Activated naive CD4-positive, alpha-beta T cell treated with anti-CD3 and anti-CD28 coated beads for 36 hours (primary cell): ENCODE measurements around the gene SDC1. TPM values are rescaled to one million over a fixed set of nuclear protein-coding genes. Genes with fewer than 3 reads are reported as not detected.

Experiments
- CTCF ChIA-PET: fragments of 350-600 bp; sonication (Branson Sonifier 250); formaldehyde crosslinking; loops from one replicate; lab custom pipeline; 2021; ENCODE audit warnings: antibody characterized with exemption; lab: Charles Lee
- DNase-seq: peaks from one replicate; pipeline ENCODE4 v3.0.0-alpha.2; 2020
- H3K27ac Mint-ChIP-seq: one replicate; pipeline ENCODE4 v1.8.0; 2021; ENCODE audit warnings: mild to moderate bottlenecking, mixed read lengths
- H3K27me3 Mint-ChIP-seq: one replicate; pipeline ENCODE4 v1.8.0; 2021; ENCODE audit warnings: low read depth, mixed read lengths
- H3K36me3 Mint-ChIP-seq: one replicate; pipeline ENCODE4 v1.8.0; 2021; ENCODE audit warnings: low read depth, mixed read lengths
- H3K4me1 Mint-ChIP-seq: one replicate; pipeline ENCODE4 v1.8.0; 2021; ENCODE audit warnings: low read depth, mixed read lengths
- H3K4me3 Mint-ChIP-seq: one replicate; pipeline ENCODE4 v1.8.0; 2021; ENCODE audit warnings: mild to moderate bottlenecking, moderate library complexity, mixed read lengths
- H3K9me3 Mint-ChIP-seq: one replicate; pipeline ENCODE4 v1.8.0; 2021; ENCODE audit warnings: mixed read lengths
- intact Hi-C: fragments of 100-400 bp; cut with micrococcal nuclease; formaldehyde crosslinking; loops from one replicate; pipeline ENCODE4 v1.15.1; 2023
- total RNA-seq, 2 experiments: library from RNA; stranded (reverse); gene quantifications; one replicate each; pipeline ENCODE4 v1.2.3, GENCODE V29; 2021

The SDC1 gene
- total RNA-seq, 2 experiments from 2014 or later, result 0.67 TPM

GRCh38 chr2:20182241-20182931 lies 42.5 kb downstream of the SDC1 start:
- intact Hi-C loops, result no loop called here
- CTCF ChIA-PET, result interaction anchor here (0.6 kb wide), 1 partner anchor 583 kb away, joined by 3 read pairs; no protein-coding TSS in a partner anchor
- no peak for DNase-seq
- no peaks in the 10 kb centered on the region for H3K4me1 Mint-ChIP-seq
- H3K27ac Mint-ChIP-seq, result no peak overlapping the region
- no peak overlapping the region for H3K4me3 Mint-ChIP-seq
- no peaks in the 10 kb centered on the region for H3K9me3 Mint-ChIP-seq
- no peaks in the 10 kb centered on the region for H3K36me3 Mint-ChIP-seq
- no peaks in the 10 kb centered on the region for H3K27me3 Mint-ChIP-seq

DNA sequence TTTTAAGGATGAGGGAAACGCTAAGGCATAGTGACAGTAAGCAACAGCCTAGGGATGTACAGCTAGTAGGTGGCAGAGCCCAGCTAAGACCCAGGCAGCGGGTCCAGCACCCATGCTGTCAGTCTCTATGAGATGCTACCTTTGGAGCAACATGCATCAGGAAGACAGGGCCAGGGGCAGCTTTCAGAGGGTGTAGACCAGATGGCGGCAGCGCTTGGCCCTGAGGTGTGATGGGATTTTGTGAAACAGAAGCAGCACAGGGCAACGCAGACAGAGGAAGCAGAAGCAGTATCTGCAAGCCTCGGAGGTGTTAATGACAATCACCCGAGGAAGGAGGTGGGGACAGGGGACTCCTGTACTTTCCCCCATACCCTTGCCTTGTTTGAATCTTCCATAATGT lies 43.2 kb downstream of the SDC1 start:
- DNase-seq, result no peak
- Mint-ChIP-seq H3K27me3 (no peaks in the 10 kb centered on the region), H3K9me3 (no peaks in the 10 kb centered on the region), H3K4me3 (no peak overlapping the region), H3K36me3 (no peaks in the 10 kb centered on the region), H3K27ac (no peak overlapping the region), H3K4me1 (no peaks in the 10 kb centered on the region)
- intact Hi-C loops, result no loop called here
- CTCF ChIA-PET, result no interaction called here

DNA sequence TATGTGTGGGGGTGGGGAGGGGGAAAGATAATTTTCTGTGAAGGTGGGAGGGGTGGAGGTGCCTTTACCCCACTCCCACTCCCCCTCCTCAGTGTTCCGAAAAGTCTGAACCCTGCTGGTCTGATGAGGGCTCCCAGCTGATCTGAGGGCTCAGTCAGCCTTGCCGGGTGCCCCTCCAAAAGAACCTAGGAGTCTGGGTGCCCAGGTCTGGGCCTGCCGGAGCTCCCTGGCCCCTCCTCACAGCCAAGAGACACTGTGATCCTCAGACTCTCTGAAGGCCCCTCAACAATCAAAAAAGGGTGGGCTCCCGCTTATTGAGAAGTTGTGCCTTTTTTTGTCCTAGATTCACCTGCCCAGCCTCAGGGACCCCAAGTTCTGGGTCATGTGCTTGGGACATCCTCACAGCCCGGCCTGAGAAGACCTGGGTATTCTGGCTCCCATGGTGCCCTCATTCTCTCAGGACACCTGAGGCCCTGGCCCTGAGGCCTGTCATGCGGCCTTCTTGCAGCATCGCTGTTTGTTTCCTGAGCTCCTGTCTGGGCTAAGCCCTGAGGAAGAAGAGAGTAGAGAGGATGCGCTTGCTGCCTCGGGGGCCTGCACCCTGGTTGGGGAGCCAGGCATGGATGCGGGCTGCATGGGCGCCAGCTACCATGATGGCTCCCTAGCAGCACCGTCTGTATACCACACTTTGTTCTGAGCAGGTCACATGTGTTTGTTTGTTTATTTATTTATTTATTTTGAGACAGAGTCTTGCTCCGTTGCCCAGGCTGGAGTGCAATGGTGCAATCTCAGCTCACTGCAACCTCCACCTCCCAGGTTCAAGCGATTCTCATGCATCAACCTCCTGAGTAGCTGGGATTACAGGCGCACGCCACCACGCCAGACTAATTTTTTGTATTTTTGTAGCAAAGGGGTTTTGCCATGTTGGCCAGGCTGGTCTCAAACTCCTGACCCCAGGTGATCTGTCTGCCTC lies 44.0 kb downstream of the SDC1 start:
- H3K9me3 Mint-ChIP-seq, result no peaks in the 10 kb centered on the region
- DNase-seq, result no peak
- CTCF ChIA-PET, result interaction anchor here (0.6 to 1.8 kb wide), 2 partner anchors 166 to 1877 kb away, joined by 3 to 7 read pairs; no protein-coding TSS in a partner anchor

DNA sequence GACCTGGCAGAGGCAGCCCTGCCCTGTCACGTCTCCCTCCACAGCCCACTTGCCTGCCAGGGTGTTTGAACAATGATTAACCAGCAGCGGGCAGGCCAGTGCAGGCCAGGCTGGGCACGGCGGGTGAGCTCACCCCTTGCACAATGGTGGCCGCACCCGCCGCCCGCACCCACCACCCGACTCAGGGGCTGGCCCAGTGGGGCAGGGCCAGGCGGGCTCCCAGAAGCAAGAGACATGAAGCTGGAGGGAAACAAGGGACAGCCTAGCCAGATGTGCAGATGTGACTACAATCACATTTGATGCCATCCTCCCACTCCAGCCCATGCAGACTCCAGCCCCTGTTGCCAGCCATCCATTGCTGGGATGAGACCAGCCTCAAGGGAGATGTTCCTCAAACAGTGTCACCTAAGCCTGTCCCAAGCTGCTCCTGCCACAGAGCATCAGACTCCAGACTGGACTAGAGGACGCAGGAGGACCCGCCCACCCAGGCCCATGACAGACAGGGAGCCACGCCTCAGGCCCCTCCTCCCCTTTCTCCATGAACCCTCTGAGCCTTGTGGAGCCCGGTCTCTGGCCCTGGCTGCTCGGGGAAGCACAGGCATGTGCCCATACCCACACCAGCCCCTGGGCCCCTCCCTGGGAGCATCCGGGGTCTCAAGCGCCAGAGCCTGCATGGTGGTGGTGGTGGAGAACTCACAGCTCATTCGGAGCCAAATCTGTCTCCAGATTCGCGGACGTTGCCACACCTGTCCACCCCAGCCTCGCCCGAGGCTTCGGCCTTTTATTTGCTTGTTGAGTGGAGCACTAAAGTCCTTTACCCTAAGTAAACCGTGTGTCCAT lies 45.0 kb downstream of the SDC1 start:
- Mint-ChIP-seq H3K27me3 (no peaks in the 10 kb centered on the region), H3K4me1 (no peaks in the 10 kb centered on the region), H3K27ac (no peak overlapping the region), H3K4me3 (no peak overlapping the region), H3K36me3 (no peaks in the 10 kb centered on the region), H3K9me3 (no peaks in the 10 kb centered on the region)
- DNase-seq, result no peak
- intact Hi-C loops, result no loop called here
- CTCF ChIA-PET, result interaction anchor here (0.6 to 1.8 kb wide), 2 partner anchors 165 to 1876 kb away, joined by 3 to 7 read pairs; no protein-coding TSS in a partner anchor

More for the DNA sequence above, 44.0 kb downstream of the SDC1 start:
- H3K27me3 Mint-ChIP-seq, result no peaks in the 10 kb centered on the region
- H3K36me3 Mint-ChIP-seq, result no peaks in the 10 kb centered on the region
- no peak overlapping the region for H3K4me3 Mint-ChIP-seq
- H3K4me1 Mint-ChIP-seq, result no peaks in the 10 kb centered on the region
- intact Hi-C loops, result no loop called here
- no peak overlapping the region for H3K27ac Mint-ChIP-seq

DNA sequence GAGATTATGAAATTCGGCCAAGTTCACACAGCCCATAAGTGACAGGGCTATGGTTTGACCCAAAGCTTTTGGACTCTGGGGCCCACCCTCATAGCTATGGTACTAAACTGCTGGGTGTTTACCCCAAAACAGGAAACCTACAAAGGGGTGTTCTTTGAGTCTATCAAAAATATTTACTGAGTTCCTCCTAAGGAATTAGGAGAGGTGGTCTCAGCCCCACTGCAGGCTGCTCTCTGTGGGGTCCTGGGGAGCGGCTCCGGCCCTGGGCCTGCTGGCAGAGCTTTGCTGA lies 45.5 kb downstream of the SDC1 start:
- no peaks in the 10 kb centered on the region for H3K9me3 Mint-ChIP-seq
- DNase-seq, result no peak
- H3K4me1 Mint-ChIP-seq, result no peaks in the 10 kb centered on the region
- intact Hi-C loops, result no loop called here
- no peak overlapping the region for H3K27ac Mint-ChIP-seq
- CTCF ChIA-PET, result no interaction called here
- H3K4me3 Mint-ChIP-seq, result no peak overlapping the region
- no peaks in the 10 kb centered on the region for H3K36me3 Mint-ChIP-seq
- no peaks in the 10 kb centered on the region for H3K27me3 Mint-ChIP-seq

DNA sequence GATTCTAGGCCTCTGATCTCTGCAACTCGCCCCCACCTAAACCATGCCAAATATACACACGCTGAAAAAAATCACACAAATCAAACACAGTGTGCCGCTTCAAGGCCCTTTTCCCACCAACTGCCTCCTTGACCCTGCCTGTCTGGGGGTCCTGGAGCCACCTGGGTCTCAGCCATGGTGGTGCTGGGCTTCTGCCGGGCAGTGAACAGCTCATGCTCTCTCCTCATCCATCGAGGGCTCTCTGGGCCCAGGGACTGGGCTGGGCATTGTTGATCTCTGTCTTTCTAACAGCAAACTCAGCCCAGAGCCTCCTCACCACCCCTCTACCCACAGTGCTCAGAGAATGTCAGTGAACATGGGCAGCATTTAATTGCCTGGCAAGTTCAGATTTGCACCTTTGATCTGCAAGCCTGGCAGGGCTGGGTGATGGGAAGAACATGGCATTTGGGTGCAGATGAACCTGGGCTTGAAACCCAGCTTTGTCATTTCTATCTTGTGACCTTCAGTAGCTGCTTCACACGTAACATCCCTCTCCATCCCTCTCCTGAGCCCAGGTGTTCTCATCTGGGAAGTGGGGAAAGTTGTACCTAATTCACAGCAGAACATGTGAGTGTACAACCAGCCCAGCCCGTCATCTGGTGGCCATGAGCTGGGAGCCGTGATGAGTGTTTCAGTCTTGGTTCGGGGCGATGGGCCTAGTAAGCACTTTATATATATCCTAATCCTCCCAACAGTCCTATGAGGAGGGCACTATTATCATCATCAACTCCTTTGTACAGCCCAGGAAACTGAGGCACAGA lies 46.1 kb downstream of the SDC1 start:
- Mint-ChIP-seq H3K36me3 (no peaks in the 10 kb centered on the region), H3K27ac (no peak overlapping the region), H3K4me3 (no peak overlapping the region), H3K27me3 (no peaks in the 10 kb centered on the region), H3K9me3 (no peaks in the 10 kb centered on the region), H3K4me1 (no peaks in the 10 kb centered on the region)
- no peak for DNase-seq
- CTCF ChIA-PET, result no interaction called here
- intact Hi-C loops, result no loop called here

- intact Hi-C loops, result no loop called here
- Mint-ChIP-seq H3K27me3 (no peaks in the 10 kb centered on the region), H3K4me3 (no peak overlapping the region), H3K27ac (no peak overlapping the region), H3K4me1 (no peaks in the 10 kb centered on the region), H3K36me3 (no peaks in the 10 kb centered on the region), H3K9me3 (no peaks in the 10 kb centered on the region)
- no peak for DNase-seq
- CTCF ChIA-PET, result no interaction called here
These were observed 46.7 kb downstream of the SDC1 start for GRCh38 chr2:20178249-20178607.

GRCh38 chr2:20177556-20178248 lies 47.2 kb downstream of the SDC1 start:
- no peak overlapping the region for H3K4me3 Mint-ChIP-seq
- H3K27ac Mint-ChIP-seq, result no peak overlapping the region
- no peaks in the 10 kb centered on the region for H3K36me3 Mint-ChIP-seq
- intact Hi-C loops, result no loop called here
- H3K4me1 Mint-ChIP-seq, result no peaks in the 10 kb centered on the region
- no peak for DNase-seq
- no peaks in the 10 kb centered on the region for H3K27me3 Mint-ChIP-seq
- CTCF ChIA-PET, result no interaction called here
- no peaks in the 10 kb centered on the region for H3K9me3 Mint-ChIP-seq

DNA sequence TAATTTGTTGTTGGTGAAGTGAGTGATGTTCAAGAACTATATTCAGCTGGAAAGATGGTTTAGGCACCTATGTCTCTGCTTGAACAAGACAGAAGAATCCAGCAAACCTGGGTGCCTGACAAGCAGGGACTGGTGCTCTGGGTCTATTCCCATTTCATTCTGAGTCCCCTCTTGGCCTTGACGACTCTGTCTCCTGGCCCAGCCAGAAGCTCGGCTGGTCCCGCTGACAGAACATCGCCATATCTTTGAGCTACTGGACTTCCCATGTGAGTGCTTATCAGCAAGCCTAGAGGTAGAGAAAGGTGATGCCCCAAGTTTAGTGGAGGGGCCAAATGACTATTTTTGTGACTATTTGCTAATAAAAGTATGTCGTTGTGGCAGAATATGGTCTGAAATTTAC lies 48.2 kb downstream of the SDC1 start:
- Mint-ChIP-seq H3K4me1 (no peaks in the 10 kb centered on the region), H3K27me3 (no peaks in the 10 kb centered on the region), H3K4me3 (no peak overlapping the region), H3K27ac (no peak overlapping the region), H3K36me3 (no peaks in the 10 kb centered on the region), H3K9me3 (no peaks in the 10 kb centered on the region)
- CTCF ChIA-PET, result no interaction called here
- DNase-seq, result no peak
- intact Hi-C loops, result no loop called here

- intact Hi-C loops, result no loop called here
- CTCF ChIA-PET, result no interaction called here
- H3K27ac Mint-ChIP-seq, result no peak overlapping the region
- H3K4me3 Mint-ChIP-seq, result no peak overlapping the region
- no peak for DNase-seq
- no peaks in the 10 kb centered on the region for H3K27me3 Mint-ChIP-seq
- H3K4me1 Mint-ChIP-seq, result no peaks in the 10 kb centered on the region
- no peaks in the 10 kb centered on the region for H3K36me3 Mint-ChIP-seq
- H3K9me3 Mint-ChIP-seq, result no peaks in the 10 kb centered on the region
These were observed 49.0 kb downstream of the SDC1 start for GRCh38 chr2:20175931-20176330.

- no peaks in the 10 kb centered on the region for H3K4me1 Mint-ChIP-seq
- no peak overlapping the region for H3K4me3 Mint-ChIP-seq
- no peaks in the 10 kb centered on the region for H3K27me3 Mint-ChIP-seq
- intact Hi-C loops, result no loop called here
- H3K27ac Mint-ChIP-seq, result no peak overlapping the region
- H3K9me3 Mint-ChIP-seq, result no peaks in the 10 kb centered on the region
- no peak for DNase-seq
- CTCF ChIA-PET, result no interaction called here
- no peaks in the 10 kb centered on the region for H3K36me3 Mint-ChIP-seq
These were observed 49.7 kb downstream of the SDC1 start for GRCh38 chr2:20175267-20175666.
